Pons (tissue), 1 donor: ENCODE measurements around the gene SLC12A5.
"Not testable (repeated sequence)": the region's sequence is repeated elsewhere in the genome, so short reads cannot be mapped to it uniquely, and the experiment has no call there.

Experiments used
- DNase-seq: peaks from one replicate; pipeline ENCODE4 v3.0.0-alpha.2; 2016; ENCODE audit warnings: low spot score

Gene SLC12A5

GRCh38 chr20:46028772-46029371, at the start of gene SLC12A5:
TSS of gene SLC12A5 (plus strand) at chr20:46029215. CDS start at chr20:46029345, 130 bp downstream.
- no peak for DNase-seq

GRCh38 chr20:45981261-45981660, 47.8 kb upstream of the SLC12A5 start:
- no peak for DNase-seq

GRCh38 chr20:45983279-45983743, 45.7 kb upstream of the SLC12A5 start:
- DNase-seq, result no peak

- DNase-seq, result no peak
Observed at GRCh38 chr20:45985573-45985972, 43.4 kb upstream of the SLC12A5 start.

- DNase-seq, result peak; percentile 41
Observed at GRCh38 chr20:45987108-45987780, 41.8 kb upstream of the SLC12A5 start.

- DNase-seq, result not testable (repeated sequence)
Observed at GRCh38 chr20:45988830-45989229, 40.2 kb upstream of the SLC12A5 start.

GRCh38 chr20:45991616-45992015, 37.4 kb upstream of the SLC12A5 start:
- DNase-seq, result no peak

GRCh38 chr20:45993197-45993951, 35.6 kb upstream of the SLC12A5 start:
- no peak for DNase-seq

GRCh38 chr20:45994761-45995493, 34.1 kb upstream of the SLC12A5 start:
- DNase-seq, result no peak

GRCh38 chr20:45995495-45996097, 33.4 kb upstream of the SLC12A5 start:
- not testable (repeated sequence) for DNase-seq

- no peak for DNase-seq
Observed at GRCh38 chr20:45997187-45997586, 31.8 kb upstream of the SLC12A5 start.

- DNase-seq, result peak; percentile 62
Observed at GRCh38 chr20:45998337-45998736, 30.7 kb upstream of the SLC12A5 start.

GRCh38 chr20:45998761-45999160, 30.3 kb upstream of the SLC12A5 start:
- peak; percentile 56 for DNase-seq

GRCh38 chr20:45999557-46000261, 29.3 kb upstream of the SLC12A5 start:
- DNase-seq, result no peak

- DNase-seq, result no peak
Observed at GRCh38 chr20:46000262-46000996, 28.6 kb upstream of the SLC12A5 start.

GRCh38 chr20:46001498-46001897, 27.5 kb upstream of the SLC12A5 start:
- no peak for DNase-seq

- DNase-seq, result no peak
Observed at GRCh38 chr20:46002008-46002407, 27.0 kb upstream of the SLC12A5 start.

- peak; percentile 41 for DNase-seq
Observed at GRCh38 chr20:46004187-46004586, 24.8 kb upstream of the SLC12A5 start.

GRCh38 chr20:46004889-46005473, 24.0 kb upstream of the SLC12A5 start:
- peak; percentile 81 for DNase-seq
